NCI-H1417 (cell line): ENCODE results near the gene RRN3.
"Not testable (repeated sequence)": the region's sequence is repeated elsewhere in the genome, so short reads cannot be mapped to it uniquely, and the experiment has no call there.

ENCODE experiments used
- DNase-seq, 3 experiments: peaks; one replicate each; lab custom pipeline; 2025; lab: John Stamatoyannopoulos, UW

The RRN3 gene

GRCh38 chr16:15051387-15051951 lies 42.6 kb downstream of the RRN3 start:
- no peak for DNase-seq

- DNase-seq = not testable (repeated sequence)
Measured at GRCh38 chr16:15050440-15050839, 43.6 kb downstream of the RRN3 start.

GRCh38 chr16:15049581-15050180 lies 44.4 kb downstream of the RRN3 start:
- DNase-seq = no peak

- DNase-seq = no peak
Measured at GRCh38 chr16:15046692-15047376, 47.2 kb downstream of the RRN3 start.

- not testable (repeated sequence) for DNase-seq
Measured at GRCh38 chr16:15045270-15045669, 48.8 kb downstream of the RRN3 start.

GRCh38 chr16:15044286-15044685 lies 49.8 kb downstream of the RRN3 start:
- no peak for DNase-seq

- no peak for DNase-seq
Measured at GRCh38 chr16:15043344-15043743, 50.7 kb downstream of the RRN3 start.

- no peak for DNase-seq
Measured at GRCh38 chr16:15041271-15042004, 52.6 kb downstream of the RRN3 start.

GRCh38 chr16:15038689-15039088 lies 55.4 kb downstream of the RRN3 start:
- DNase-seq = no peak

GRCh38 chr16:15037745-15038144 lies 56.3 kb downstream of the RRN3 start:
- DNase-seq = no peak

- DNase-seq = no peak
Measured at GRCh38 chr16:15037003-15037402, 57.1 kb downstream of the RRN3 start.

- no peak for DNase-seq
Measured at GRCh38 chr16:15035163-15035729, 58.8 kb downstream of the RRN3 start.

GRCh38 chr16:15034266-15035162 lies 59.6 kb downstream of the RRN3 start:
- no peak for DNase-seq

- no peak for DNase-seq
Measured at GRCh38 chr16:15033309-15033707, 60.8 kb downstream of the RRN3 start.

GRCh38 chr16:15032547-15033308 lies 61.3 kb downstream of the RRN3 start:
- no peak for DNase-seq

- no peak for DNase-seq
Measured at GRCh38 chr16:15031586-15031985, 62.5 kb downstream of the RRN3 start.

- DNase-seq = no peak
Measured at GRCh38 chr16:15031179-15031578, 62.9 kb downstream of the RRN3 start.

GRCh38 chr16:15029749-15030148 lies 64.3 kb downstream of the RRN3 start:
- DNase-seq = not testable (repeated sequence)

GRCh38 chr16:15028801-15029698 lies 65.0 kb downstream of the RRN3 start:
- not testable (repeated sequence) for DNase-seq

- not testable (repeated sequence) for DNase-seq
Measured at GRCh38 chr16:15028345-15028715, 65.7 kb downstream of the RRN3 start.
